ENCODE results near the gene DSG3.

DNA sequence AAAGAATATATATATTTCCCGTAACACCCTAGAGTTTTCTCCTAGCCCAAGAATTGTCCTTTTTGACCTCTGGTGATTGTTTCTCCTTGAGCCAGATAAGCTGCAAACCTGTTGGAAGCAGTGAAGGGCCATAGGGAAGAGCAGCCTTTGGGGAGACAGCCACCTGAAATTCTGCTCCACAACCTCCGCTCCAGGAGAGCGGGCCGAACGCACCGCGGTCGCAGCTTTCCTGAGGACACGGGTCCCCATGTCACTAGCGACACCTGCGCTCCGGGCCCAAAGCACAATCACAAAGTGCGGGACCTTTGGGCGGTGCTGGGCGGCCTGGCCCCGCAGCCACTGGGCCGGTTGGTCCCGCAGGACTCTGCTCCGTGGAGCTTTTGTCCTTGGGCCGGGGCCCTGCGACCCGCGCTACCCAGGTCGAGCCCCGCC is 49.9 kb downstream of the DSG3 start:
- TF ChIP-seq MAFK (IDR thresholded peaks at IDR 0.05; ENCODE audit: low read depth, low read length), result no peak
- TF ChIP-seq, protein P1, sequence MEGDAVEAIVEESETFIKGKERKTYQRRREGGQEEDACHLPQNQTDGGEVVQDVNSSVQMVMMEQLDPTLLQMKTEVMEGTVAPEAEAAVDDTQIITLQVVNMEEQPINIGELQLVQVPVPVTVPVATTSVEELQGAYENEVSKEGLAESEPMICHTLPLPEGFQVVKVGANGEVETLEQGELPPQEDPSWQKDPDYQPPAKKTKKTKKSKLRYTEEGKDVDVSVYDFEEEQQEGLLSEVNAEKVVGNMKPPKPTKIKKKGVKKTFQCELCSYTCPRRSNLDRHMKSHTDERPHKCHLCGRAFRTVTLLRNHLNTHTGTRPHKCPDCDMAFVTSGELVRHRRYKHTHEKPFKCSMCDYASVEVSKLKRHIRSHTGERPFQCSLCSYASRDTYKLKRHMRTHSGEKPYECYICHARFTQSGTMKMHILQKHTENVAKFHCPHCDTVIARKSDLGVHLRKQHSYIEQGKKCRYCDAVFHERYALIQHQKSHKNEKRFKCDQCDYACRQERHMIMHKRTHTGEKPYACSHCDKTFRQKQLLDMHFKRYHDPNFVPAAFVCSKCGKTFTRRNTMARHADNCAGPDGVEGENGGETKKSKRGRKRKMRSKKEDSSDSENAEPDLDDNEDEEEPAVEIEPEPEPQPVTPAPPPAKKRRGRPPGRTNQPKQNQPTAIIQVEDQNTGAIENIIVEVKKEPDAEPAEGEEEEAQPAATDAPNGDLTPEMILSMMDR (IDR thresholded peaks at IDR 0.05; ENCODE audit: control extremely low read depth in 1 of 3, insufficient read depth in 1 of 3, low read depth in 1 of 3, low read length in 3 of 3), result no peak
- TF ChIP-seq CBX5 (IDR thresholded peaks at IDR 0.05; ENCODE audit: low read depth, low read length), result no peak
- peak in 1 of 2 experiments; percentile 69; a peak in 1 of 3 replicates for TF ChIP-seq POLR2A (IDR thresholded peaks at IDR 0.05; ENCODE audit: control extremely low read depth in 1 of 2, low read depth in 2 of 2, low read length in 2 of 2)
- no peak for TF ChIP-seq EP300 (IDR thresholded peaks at IDR 0.05; ENCODE audit: borderline replicate concordance in 1 of 2, low read depth in 2 of 2, low read length in 2 of 2)
- no peak for TF ChIP-seq CHD2 (IDR thresholded peaks at IDR 0.05; ENCODE audit: low read length)
- TF ChIP-seq SP1 (IDR thresholded peaks at IDR 0.05; ENCODE audit: low read depth, low read length), result no peak

Measured in H1 (cell line).